ENCODE data around the gene CHID1.

CHID1 gene

DNA sequence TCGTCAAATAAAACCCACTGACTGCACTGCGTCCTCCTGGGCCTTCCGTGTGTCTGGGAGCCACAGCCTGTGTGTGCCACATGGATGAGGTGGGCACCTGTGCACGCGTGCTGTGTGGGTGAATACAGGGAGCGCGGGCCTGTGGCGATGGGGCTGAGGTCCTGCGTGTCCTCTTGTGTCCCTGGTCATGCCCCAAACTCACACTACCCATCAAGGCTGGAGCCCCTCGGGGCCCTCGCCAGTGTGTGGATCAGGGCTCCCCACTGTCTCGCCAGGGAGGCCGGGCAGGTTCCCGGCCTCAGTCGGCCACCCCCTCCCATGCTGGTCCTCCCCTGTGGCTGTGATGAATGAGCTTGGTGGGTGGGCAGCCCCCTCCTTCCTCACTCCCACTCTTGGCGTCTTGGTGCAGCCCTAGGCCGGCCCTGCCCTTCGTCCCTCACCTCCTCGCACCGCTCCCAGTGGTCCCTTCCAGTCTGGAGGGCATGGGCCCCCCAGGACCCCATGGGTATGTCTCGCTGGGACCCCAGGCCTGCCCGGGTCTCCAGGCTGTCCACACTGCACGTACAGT lies 78.6 kb downstream of the CHID1 start:
- no peak for DNase-seq

DNA sequence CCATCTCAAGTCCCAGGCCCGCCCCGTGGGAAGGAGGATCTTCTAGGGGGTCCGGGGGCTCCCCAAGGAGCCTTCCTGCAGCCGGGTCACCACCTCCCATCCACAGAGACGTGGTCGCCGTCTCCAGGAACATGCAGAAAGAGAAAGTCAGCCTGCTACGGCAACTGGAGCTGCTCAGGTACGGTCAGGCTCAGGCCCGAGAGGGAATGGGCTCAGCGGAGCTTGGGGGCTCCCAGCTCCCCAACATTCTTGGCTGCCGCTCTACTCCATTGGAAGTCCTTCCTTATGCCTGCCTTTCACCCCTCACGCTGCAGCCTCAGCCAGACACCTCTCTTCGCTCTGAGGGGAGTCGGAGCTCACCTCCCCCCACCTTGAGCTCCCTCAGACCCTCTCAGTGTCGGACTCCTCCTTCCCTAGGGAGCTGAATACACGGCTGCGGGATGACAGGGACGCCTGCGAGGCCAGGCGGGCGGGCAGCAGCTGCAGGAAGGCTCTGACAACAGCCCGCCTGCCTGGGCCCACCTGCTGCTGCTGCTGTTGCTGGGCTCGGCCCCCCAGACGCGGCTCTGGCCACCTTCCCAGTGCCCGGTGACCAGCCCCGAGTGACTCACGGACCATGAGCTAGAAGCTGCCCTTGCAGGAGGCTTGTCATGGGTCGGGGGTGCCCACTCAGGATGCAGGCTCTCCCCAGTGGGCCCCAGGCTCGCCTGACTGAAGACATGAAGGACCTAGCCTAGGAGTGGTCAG lies 79.3 kb downstream of the CHID1 start:
- no peak for DNase-seq

DNA sequence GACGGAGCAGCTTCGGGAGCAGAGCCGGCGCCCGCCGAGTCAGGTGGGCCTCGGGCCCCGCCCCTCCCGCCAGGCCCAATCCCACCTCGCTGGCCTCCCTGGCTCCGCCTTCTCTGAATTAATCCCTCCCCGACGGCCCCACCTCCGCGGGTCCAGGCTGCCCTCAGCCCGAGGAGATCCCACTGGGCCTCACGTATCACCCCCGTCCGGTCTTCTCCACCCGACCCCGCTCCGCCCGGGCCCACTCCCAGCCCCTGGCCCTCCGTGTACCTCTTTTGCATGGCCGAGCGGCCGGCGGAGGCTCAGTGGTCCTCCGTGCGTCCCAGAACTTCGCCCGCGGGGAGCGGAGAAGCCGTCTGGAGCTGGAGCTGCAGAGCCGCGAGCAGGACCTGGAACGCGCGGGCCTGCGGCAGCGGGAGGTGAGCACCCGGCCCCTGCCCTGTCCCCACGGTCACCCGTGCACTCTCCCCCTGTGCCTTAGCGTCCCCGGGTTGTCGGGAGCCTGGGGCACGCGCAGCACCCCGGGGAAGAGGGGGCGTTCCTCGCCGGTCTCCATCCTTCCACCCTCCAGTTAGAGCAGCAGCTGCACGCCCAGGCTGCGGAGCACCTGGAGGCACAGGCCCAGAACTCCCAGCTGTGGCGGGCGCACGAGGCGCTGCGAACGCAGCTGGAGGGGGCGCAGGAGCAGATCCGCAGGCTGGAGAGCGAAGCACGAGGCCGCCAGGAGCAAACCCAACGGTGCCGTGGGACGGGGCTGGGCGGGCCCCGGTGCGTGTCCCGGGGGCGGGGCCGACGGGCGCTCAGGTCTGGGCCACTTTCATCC lies 80.1 kb downstream of the CHID1 start:
- DNase-seq, result peak; percentile 46

DNA sequence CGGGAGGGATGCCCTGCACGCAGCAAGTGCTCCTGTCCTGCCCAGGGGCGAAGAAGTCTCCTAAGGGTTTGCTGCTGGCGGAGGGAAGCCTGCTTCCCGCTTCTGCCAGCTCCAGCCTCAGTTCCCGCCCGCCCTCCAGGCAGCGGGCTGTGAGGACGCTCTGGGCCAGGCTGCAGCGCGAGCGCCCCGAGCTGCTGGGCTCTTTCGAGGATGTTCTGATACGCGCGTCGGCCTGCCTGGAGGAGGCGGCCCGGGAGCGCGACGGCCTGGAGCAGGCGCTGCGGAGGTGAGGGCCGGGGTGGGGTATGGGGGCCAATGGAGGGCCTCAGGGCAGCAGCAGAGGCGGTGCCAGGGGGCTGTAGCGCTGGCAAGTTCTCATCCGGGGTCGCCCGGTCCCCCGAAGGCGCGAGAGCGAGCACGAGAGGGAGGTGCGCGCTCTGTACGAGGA lies 80.7 kb downstream of the CHID1 start:
- no peak for DNase-seq

DNA sequence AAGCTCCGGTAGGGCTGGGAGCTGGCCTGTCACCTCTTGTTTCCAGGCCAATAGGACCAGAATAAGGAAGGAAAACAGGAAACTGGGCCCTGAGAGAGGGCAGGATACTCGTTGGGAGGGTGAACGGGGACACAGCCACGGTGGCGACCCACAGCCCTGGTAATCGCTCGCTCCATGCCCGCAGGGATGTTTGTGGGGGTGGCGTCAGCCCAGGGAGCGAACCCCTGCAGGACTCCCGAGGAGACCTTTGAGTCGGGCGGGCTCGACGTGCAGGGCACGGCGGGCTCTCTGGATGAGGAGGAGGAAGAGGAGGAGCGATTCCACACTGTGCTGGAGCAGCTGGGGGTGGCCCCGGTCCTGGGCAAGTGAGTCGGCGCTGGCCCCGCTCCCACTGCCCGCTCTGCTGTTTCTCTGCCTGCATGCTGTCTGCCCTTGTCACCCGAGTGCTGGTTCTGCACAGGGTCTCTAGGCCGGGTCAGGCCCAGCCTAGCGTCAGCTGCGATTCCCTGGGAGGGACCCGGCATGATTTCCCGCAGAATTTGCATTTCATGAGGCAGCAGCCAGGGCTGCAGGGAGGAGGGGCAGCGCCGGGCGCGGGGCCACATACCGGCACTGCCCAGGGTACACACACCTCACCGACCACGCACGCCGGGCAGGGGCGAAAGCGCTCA lies 81.3 kb downstream of the CHID1 start:
- no peak for DNase-seq

DNA sequence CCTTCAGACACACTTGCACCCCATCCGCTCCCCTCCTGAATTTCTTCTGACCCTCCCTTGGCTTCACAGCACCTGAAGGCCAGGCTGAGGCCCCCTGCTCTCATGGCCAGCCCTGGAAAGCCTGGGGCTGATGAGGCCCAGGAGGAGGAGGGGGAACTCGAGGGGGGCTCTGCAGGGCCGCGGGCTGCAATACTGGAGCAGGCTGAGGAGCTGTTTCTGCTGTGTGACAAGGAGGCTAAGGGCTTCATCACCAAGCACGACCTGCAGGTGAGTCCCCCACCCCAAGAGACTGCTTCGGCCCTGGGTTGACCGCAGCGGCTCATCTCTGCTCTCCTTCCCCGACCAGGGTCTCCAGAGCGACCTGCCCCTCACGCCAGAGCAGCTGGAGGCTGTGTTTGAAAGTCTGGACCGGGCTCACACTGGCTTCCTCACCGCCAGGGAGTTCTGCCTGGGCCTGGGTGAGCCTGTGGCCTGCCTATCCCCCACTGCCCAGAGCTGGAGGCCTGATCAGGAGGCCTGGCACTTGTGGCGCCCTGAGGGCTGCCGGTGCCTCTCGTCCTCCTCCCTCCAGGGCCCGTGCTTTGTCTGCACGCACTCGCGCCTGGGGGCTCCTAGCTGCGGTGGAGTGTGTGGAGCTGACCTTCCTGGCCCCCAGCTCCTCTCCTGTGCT lies 82.0 kb downstream of the CHID1 start:
- no peak for DNase-seq

DNA sequence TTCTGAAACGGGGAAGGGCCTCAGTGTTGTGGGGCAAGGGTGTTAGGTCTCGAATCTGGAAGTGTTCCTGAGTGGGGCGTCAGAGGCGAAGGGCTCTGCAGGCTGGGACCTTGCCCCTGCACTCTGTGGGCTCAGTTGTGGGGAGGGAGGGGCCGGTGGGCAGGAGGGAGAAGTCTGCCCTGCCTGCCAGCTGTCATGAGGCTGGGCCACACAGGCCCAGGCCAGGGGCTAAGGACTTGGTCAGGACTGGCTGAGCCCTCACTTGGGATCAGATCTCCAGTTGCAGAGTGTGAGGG lies 82.8 kb downstream of the CHID1 start, which contains the start of gene CRACR2B:
Gene CRACR2B, plus strand, starts transcription at position 23 of the 296 bp plus-strand sequence. CDS start 689 bp downstream, outside the sequence.
- no peak for DNase-seq

DNA sequence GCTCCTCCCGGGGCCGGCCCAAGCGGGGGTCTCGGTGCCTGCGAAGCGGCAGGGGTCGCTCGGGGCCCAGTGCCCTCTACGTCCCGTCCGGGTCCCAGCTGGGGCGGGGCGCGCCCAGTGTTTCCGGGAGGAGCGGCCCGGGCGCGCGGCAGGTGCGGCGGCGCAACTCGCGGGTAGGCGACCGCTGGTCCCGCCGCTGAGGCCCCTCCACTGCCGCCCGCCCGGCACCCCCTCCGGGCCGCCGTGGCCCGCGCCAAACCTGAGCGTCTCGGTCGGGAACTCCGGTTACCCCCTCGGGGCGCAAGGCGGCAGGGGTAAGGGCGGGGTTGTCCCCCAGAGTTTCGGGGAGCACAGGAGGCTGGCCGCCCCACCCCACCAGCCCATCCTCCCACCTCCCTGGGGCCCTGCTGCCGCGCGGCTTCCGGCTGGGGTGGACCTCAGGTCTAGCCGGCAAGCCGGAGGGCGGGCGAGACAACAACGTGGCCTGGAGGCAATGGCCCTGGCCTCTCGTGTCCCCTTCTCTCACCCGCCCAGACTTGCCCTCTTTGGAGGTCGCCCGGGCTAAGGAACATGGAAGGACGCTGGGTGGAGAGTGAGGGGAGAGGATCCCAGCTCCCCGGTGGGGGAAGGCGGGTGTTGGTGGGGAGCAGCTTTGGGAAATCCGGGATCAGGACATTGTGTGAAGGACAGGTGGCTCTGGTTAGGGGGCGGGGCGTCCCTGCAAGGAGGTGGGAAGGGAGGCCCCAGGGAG lies 83.3 kb downstream of the CHID1 start:
- DNase-seq, result no peak

DNA sequence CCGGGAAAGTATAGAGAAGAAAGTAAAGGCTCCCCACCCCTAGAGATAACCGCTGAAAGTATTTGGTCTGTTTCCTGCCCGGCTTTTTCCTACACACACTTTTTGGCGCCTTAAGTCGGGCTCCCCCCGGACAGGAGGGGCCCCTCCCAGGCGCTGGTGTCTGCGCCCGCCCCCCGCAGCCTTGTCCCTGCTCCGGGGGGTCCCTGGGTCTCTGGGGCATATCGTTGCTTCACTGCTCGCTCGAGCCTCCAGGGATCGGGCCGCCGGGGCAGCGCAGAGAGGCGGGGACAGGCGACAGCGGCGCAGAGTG lies 83.8 kb downstream of the CHID1 start:
- no peak for DNase-seq

DNA sequence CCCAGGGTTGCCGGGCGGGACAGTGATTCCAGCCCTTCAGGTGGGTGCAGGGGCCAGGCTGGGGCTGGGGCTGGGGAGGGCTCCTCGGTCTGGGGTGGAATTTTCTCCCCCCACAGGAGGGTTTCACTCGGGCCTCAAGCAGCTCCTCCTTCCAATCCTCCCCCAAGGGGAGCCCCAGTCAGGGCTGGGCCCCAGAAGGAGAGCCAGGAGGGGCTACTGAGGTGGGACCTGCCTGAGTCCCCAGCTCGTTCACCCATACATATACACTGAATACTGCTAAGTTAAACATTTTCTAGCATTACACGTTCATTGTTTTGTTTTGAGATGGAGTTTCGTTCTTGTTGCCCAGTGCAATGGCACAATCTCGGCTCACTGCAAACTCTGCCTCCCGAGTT lies 84.4 kb downstream of the CHID1 start:
- DNase-seq, result no peak

DNA sequence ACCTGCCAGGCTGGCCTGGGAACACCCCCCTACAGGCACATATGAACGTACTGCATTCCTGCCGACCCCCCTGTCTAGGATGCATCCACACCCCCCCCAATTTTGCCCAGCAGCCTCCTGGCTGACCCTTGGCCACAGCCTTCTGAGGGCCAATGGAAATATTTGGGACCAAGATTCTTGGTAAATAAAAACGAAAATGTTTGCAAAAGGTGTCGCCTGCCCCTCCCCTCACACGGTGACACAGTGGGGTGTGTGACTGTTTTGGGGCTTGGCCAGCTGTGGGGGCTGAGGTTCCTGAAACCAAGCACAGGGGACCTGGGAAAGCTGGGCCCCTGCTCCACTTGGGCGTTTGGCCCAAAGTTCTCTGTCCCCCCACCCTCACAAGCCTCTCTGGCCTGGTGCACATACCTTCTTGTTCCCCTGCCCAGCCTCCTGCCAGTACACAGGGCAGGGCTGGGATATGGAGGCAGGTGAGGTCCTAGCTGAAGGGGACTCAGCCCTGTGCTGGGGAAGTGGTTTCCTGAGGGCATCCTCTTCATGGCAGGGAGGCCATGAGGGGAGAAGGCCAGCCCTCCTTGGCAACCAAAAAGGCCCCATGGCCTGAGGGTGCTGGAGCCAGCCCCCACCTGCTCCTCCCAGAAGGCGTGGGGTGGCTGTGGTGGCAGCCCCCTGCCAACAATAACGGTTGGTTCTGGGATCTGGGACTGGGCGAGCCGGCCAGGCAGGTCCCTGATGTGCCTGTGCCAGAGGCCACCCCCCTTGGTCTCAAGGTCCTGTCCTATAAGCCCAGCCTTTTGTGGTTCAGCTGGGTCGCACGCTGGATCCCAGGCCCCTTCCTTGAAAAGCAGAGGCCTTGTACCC lies 85.0 kb downstream of the CHID1 start:
- DNase-seq, result no peak

DNA sequence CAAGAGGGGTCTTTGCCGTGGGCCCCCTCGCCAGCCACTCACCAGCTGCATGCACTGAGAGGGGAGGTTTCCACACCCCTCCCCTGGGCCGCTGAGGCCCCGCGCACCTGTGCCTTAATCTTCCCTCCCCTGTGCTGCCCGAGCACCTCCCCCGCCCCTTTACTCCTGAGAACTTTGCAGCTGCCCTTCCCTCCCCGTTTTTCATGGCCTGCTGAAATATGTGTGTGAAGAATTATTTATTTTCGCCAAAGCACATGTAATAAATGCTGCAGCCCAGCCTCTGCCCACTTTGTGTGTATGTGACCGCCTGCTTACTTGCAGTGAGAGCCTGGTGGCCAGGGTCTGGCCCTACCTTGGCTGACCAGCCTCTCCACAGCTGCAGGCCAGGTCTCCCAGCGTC lies 85.7 kb downstream of the CHID1 start:
- DNase-seq, result no peak

DNA sequence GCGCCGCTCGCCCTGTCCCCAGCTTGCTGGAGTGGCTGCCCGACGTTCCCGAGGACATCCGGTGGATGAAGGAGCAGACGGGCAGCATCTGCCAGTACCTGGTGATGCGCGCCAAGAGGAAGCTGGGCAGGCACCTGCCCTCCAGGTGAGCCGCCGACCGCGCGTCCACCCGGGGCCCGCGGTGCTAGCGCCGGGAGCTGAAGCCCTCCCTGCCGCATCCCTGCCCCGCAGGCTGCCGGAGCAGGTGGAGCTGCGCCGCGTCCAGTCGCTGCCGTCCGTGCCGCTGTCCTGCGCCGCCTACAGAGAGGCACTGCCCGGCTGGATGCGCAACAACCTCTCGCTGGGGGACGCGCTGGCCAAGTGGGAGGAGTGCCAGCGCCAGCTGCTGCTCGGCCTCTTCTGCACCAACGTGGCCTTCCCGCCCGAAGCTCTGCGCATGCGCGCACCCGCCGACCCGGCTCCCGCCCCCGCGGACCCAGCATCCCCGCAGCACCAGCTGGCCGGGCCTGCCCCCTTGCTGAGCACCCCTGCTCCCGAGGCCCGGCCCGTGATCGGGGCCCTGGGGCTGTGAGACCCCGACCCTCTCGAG lies 86.2 kb downstream of the CHID1 start:
- DNase-seq, result no peak

DNA sequence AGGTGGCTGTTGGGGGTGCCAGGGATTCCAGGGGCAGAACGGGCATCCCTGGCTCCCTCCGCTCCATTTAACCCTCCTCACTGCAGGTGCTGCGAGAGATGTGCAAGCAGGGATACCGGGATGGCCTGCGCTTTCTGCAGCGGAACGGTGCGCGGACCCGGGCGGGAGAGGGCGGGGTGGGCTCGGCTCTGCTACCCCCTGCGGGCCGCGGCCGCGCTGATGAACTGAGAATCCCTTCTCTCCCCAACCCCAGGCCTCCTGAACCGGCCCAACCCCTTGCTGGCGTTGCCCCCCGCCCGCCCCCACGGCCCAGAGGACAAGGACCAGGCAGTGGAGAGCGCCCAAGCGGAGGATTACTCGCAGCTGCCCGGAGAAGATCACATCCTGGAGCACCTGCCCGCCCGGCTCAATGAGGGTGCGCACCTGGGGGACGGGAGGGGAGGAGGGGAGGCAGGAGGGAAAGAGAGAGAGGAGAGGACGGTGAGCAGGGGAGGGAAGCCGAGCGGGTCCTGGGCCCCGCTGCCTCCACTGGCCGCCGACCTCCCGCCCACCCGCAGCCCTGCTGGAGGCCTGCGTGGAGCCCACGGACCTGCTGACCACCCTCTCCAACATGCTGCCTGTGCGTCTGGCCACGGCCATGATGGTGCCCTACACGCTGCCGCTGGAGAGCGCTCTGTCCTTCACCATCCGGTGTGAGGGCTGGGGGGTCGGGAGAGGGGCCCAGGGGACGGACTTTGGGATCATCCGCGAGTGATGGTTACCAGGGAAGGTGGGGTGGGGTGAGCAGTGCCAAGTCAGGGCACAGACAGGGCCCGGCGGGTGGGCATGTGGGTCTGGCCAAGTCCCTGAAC lies 86.9 kb downstream of the CHID1 start:
- DNase-seq, result no peak

DNA sequence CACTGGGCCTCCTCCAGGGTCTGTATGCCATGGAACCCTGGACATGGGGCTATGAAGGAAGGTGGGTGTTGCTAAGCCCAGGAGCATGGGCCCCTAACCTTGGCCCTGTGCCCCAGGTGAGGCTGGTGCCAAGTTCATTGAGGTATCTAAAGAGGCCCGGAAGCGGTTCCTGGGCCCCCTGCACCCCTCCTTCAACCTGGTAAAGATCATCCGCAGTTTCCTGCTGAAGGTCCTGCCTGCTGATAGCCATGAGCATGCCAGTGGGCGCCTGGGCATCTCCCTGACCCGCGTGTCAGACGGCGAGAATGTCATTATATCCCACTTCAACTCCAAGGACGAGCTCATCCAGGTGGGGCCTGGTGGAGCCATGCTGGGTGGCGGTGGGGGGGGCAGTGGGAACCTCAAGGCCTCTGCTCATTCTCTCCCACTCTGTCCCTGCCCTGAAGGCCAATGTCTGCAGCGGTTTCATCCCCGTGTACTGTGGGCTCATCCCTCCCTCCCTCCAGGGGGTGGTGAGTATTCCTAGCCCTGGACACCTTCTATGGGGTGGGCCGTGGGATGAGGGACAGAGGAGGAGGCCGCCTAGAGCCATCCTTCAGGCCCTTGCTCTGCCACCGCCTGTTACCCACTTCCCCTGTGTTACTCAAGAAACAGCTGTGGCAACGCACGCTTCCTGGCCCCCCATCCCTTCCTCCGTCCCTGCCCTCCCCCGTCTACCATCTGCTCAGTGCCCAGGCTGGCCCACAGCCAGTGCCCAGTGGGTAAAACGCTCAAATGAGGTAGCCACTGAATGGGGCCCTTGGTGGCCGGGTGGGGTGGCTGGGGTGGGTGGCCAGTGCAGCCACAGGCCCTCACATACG lies 88.9 kb downstream of the CHID1 start:
- no peak for DNase-seq

DNA sequence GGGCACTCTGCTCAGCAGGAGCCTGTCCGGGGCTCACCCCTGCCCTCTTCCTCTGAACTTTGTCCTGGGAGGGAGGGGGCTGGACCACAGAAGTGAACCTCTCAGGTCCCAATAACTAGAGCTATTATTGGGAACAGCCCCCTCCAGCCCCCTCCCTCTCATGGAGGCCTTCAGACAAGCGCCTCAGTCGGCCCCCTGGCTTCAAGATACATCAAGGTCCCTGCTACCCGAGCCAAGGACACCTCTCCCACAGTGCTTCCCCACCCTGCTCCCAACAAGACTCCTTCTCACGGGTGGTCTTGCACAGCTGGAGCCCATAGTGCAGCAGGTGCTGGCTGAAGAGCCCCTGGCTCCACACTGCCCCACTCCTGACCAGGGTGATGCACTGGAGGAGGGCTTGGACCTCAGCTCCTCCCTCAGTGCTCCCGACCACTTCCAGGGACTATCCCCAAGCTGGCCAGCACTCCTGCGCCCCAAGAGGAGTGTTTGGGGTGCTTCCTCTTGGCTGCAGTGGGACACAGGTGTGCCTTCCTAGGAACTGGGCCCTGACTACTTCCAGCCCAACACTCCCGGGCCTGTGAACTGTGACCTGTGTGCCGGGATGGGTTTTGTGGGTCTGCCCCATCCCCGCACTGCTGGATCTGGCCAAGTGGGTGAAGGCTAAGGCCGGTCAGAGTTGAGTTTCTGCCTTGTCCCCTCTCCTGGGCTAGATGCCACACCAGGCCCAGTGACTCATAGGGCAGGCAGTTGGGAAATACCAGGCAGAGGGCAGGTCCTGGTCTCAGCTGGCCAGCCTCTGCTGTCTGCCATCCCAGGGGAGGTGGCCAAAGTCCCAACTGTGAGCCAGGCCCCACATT lies 89.7 kb downstream of the CHID1 start:
- DNase-seq, result no peak

DNA sequence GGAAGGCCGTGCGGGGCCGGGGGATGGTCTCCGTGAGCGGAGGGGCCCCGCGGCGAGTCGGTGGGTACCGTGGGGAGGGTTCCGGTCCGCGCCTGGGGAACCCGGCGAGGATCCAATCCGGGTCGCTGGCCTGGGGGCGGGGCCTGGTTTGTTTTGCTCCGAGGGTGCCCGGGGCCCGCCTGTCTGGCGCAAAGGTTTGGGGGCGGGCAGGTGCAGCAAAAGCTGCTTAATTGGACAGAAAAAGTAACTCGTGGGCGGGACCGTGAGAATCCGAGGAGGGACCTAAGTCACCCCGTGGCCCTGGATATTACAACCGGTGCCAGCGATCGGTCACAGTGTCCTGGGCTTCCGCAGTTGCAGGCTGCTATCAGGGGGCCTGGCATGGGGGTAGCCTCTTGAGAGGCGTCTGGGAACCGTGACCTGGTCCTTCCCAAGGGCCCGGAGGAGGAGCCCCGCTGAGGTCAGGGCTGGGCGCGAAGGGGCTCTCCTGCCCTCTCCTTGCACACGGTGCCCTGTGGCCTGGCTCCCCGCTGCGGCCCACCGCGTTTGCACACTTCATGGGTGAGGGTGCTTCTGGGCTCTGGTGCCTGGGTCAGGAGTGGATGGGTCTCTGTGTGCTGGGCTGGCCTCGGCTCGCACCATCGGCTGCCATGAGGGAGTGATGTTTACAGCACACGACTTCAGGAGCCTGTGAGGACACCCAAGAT lies 90.5 kb downstream of the CHID1 start:
- peak; percentile 94 for DNase-seq
